HG02970 (cell line): ENCODE measurements around the gene AKAP11.

Experiments used
- ATAC-seq: cut with Tn5 transposase; IDR thresholded peaks from one replicate; pipeline ENCODE4 v1.9.1; 2021; ENCODE audit warnings: mild to moderate bottlenecking, moderate library complexity, moderate number of reproducible peaks; ENCODE audit not compliant: unreplicated experiment, low FRiP score

Gene AKAP11

DNA sequence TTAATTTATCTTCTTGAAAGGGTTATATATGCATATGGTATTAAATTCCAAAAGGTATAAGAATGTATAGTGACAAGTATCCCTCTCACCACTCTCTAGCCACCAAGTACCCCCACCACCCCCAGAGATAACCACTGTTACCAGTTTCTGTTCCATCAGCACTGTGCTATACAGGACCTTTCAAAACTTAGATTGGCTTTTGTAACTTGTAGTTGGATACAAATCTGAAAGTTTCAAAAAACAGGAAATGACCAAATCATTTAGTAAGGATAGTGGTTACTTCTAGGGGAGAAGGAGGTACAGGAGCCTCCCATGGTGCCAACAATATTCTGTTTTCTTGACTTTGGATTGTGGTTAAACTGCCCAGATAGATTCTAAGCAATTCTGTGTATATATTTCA is 56.7 kb downstream of the AKAP11 start:
- no peak for ATAC-seq

DNA sequence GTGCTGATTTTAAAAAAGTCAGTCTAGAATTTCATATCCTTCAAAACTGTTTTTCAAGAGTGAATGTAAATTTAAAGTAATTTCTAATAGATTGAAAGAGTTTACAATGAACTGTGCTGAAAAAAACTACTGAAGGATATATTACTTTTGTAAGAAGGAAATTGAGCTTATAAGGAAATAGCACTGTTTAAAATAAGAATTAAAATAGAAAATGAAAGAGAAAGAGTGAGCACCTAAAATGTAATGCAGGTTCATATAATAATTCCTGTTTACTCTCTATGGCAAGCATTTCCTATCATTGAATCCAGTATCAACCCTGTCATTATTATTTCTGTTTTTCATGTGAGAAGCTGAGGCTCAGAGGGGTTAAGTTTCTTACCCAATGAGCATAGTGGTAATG is 57.3 kb downstream of the AKAP11 start:
- ATAC-seq = no peak

DNA sequence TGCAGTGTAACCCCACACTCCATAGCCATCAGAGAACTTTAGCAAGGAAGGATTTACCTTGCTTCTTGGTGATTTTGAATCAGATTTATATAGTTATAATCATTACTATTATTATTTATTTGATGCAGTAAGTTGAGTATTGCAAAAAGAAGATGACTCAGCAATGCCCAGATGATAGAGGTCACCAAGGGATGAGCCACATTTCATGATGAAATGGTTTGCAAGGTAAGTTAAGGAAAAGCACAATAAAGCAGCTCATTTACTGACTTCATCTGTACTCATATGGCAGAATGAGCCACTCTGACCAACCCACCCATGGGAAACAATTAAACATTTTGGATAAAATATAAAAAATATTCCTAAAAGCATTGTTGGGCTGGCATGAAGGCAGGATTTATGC is 59.1 kb downstream of the AKAP11 start:
- no peak for ATAC-seq

DNA sequence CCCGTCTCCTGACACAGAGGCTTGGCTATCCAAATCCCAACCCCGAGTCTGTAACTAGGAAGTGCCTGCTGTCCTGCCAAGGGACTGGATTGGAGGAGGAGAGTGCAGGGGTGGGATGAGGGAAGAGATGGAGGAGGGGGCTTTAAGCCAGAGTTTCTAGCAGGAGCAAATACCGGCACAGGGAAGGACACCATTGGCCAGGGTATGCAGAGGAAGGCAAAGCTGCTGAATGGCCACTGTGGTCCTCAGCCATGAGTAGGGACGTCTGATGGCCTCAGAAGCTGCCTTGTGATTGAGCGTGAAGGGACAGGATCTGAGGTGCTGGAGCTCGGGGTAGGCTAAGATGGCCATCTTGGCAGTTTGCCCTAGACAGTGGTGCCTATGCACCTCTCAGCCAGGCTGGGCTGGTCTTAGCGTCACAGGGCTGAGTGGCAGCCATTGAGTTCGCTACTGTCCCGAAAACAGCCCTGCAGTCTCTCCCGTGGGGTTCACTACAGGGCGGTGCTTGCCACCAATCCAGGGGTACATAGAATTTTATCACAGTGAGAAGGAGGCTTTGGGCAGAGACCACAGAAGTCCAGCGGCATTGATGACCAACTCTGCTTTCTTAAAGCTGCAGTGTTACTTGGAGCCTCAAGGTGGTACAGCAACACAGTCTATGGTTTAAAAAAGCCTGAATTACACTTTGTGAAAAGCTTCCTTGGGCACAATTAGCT is 61.8 kb downstream of the AKAP11 start:
- no peak for ATAC-seq

DNA sequence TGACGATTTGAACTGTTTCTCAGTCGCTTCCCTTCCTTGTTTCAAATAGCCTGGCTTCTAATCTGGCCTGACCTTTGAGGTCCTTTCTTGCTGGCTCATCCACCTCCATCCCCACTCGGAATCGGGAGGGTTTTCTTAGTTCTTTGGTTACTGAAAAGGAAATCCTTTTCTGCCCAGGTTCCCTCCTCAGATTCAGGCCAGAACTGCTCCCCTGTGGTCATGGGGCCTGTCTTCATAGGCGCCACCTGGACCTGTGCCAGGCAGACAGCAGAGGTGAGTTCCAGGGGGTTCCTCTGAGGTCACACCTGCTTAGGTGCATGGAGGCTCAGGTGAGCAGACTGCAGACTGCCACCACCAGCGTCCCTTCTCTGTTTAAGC is 62.4 kb downstream of the AKAP11 start:
- ATAC-seq = no peak

DNA sequence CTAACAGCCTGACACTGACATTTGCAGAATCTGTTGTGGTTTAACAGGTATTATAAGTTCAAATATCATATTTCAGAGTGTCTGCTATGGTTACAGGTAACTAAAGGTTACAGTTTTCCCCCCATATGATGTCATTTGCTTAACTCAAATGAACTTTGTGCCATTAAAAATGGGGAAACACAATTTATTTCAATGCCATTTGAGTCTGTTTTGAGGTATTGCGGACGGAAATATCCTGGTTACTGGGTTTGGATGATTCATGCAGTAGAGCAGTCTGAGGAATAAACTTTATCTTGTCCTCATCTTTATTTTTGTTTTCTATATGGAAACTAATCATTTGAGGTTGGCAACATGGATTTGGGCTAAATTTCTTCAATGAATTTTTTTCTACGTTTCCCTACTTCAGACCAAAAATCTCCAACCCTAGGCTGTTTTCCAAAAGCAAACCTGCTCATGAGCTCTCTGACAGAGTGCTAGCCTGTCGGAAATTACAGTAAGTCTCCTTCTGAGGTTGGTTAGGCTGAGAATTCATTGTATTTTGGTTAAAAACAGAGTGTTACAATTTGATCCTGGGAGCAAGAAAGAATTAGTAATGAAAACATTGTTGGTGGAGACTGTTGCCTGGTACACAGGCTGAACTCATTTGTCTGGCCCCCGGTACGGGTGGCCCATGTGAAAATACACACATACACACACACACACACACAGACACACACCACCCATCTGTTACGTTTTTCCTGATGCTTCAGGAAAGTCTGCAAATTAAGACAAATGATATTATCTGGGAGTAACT is 66.1 kb downstream of the AKAP11 start:
- ATAC-seq = no peak

DNA sequence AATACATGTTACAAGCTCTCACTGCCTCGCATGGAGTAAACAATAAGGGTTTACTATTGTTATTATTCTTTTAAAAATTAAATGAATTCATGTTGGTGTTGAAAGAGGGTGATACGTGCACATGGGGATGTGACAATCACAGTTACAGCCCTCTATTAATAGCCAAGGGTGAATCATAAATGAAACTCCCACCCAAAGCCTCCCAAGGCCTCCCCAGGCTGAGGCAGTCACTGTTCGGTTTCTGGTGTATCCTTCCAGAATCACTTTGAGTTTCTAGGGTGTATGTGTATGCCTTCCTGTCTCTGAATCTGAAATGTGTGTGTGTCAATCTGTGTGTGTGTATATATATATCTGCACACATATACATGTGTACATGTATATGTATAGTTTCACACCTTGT is 73.4 kb downstream of the AKAP11 start:
- no peak for ATAC-seq

DNA sequence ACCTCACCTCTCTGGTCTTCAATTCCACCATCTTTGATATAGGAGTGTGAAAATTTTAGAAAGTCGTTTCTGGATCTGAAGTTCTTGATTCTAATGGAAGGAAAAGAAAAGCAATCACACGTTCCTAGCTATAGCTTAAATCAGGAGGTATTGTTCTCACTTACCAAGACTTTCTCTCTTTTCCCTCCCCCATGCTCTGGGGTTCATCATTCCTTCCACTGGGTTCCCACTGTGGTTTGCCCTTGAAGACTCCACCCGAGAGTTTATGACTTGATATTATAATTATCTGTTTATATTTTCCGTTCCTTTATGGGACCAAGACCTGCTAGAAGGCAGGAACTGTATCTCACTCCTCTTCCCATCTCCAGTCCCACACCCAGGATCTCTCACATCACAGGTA is 76.6 kb downstream of the AKAP11 start:
- ATAC-seq = no peak

DNA sequence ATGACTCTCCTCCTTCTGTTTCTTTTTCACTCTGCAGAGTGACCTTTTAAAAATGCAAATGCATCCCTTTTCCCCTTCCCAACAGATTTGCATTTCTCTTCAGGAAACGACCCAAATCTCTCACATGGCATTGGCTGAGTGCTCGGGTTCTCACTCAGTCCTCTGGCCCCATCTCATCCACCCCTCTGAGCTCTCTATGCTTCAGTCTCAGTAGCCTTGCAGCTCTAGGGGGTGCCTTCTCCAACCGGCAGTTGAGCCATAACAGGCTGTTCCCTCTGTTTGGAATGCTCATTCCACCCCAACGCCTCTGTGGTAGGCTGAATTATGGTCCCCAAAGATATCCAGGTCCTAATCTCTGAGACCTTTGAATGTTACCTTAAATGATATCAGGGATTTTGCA is 78.2 kb downstream of the AKAP11 start:
- no peak for ATAC-seq

DNA sequence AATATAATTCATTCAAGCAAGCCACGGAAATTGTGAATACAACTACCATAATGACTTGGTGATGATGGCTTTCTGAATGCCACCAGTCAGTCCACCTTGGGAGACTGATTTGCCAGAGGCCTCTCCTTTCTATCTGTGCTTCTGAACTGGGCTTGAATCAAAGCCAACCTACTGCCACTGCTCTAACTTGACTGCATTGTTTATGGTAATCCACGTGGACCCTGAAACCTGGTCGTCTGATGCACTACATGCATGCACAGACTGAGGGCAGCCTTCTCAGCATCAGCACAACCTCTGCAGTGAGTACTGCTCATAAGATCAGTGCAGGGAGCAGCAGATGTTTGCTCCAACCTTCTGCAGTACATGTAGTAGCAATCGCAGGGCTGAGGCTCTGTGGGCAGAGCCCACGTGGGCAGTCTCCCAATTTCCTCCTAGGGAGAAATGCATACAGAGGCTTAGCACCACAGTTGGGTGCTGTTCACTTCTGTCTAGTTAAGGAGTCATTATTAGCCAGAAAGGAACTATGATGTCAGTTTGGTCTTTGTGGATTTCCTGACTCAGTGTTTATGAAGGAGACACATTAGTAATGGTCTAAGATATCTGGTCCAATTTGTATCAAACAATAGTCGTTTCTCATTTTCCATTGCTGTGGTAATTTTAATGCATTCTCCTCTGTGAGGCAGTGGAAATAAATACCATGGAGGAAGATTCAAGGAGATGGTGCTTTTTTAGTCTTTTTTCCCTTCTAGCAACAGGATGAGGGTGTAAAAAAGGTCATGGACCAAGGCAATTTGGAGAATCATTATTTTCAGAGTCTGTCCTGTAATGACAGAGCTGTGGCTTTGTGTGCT is 82.5 kb downstream of the AKAP11 start:
- ATAC-seq = no peak

DNA sequence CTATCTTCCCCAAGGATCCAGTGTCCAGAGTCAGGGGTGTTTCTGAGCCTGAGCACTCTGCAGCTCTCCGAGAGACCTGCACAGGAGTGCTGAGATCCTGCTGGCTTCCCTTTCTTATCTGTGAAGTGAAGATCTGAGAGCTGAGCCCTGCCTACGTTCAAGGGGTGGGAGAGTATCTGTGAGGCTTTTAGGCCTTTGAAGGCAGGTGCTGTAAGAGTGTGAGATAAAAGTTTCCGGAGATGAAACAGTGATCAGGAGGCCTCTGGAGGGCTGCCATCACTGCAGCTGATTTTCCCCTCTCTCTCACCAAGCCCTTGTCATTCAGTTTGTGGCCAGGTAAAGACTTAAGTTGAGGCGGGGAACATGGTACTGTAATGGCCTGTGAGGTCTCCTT is 83.1 kb downstream of the AKAP11 start:
- no peak for ATAC-seq

DNA sequence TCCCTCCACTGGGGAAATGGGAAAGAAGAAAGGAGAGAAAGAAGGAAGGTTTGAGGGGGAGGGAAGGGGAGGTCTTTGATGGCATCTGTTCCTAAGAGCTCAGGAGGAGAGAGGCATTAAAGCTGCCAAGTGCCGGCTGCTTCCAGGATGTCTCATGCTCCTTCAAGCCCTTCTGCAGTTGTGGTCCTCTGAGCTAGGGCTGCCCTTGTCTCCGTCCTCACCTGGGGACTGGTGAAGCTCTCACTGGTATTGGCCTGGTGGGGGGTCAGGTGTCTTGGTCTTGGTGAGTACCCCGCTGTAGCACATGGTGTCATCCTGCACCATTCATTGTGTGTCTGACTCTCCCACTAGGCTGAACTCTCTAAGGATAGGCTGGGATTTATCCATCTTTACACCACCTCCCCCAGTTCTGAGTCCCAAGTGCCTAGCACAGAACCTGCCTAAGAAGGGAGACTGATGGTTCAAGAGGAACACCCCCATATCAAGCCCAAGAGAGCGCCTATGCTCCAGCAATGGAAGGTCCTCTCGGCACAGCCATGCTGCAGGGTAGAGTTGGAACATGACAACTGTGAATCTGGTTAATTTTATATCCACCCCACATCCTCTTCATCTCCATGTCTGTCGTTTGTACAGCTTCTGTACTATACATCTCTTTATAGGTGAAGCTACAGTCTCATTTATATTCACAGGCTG is 83.7 kb downstream of the AKAP11 start:
- no peak for ATAC-seq

DNA sequence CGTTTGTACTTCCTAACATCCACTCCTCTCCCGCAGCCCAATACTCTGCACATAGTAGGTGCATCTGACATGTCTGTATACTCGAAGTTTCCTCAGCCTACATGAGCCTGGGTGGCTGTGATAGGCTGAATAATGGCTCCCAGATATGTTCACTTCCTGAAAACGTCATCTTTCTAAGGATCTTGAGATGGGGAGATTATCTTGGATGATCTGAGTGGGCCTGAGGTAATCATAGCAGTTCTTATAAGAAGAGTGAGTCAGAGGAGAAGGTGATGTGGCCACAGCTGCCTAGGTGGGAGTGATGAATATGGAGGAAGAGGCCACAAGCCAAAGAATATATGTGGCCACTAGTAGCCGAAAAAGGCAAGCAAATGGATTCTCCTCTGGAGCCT is 84.2 kb downstream of the AKAP11 start:
- ATAC-seq = no peak

DNA sequence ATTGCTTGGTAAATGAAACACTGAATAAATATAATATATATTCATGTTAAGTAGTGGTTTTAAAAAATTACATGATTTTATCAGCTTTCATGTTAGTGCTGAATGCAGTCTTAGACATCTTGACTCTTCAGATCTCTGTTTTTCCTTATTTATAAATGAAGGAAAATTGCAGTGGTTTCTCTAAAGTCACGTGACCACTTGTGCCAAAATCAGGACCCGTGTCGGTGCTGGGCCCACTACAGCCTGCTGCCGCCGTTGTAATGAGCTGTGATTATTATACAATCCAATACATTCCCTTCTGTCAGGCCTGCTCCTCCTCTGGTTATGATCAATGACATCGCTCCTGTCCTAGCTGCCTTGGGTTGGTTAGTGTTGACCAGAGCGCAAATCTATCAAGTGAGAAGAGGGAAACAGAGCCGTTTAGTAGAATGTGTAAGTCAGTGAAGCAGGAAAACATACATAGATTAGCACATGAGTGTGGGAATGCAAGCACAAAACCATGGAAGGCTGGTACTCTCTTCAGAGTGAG is 88.2 kb downstream of the AKAP11 start:
- ATAC-seq = no peak

DNA sequence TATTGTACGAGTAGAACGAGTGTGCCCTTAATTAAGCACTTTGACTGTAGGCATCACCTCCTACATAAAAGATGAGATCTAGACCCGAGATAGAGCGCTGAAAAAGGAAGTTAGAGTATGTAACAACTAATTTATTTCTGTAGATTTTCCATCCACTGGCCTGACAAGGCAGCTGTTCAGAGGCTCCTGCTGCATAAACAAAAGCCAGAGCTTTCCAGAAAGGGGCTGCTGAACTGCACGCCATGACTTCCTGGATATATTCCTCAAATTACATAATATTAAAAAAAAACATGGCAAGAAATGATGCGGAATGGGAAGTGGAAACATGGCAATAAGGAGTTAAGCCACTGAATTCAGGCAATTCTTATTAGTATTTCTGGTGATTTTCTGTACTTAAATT is 89.7 kb downstream of the AKAP11 start:
- ATAC-seq = no peak

DNA sequence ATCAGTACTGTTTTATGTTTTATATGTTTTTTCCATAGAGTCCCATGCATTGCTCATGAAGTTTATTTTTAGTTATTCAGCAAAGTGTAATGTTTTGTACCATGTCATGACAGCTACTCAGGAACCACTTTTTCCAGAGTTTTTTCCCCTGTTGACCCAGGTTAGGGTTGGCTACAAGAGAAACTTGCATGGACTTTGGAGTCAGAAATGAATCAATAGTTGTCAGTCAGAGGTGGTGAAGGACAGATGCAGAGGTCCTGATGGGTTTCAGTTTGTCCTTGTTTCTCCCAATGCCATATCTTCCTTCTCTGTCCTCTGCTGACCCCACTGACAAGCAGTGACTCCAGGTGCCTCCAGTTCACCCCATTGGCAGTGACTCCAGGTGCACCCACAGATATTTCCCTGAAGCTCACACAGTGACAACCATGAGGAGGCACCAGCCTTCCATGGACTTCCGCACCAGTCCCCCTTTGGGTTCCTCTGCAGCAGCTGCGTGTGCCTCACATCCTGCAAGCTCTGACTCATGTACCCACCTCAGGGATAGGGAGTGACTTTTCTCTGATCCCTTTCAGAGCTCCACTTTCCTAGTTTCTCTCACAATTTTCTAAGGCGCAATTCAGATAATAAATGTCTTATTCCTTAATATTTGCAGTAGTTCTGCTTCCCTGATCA is 92.1 kb downstream of the AKAP11 start:
- ATAC-seq = no peak

DNA sequence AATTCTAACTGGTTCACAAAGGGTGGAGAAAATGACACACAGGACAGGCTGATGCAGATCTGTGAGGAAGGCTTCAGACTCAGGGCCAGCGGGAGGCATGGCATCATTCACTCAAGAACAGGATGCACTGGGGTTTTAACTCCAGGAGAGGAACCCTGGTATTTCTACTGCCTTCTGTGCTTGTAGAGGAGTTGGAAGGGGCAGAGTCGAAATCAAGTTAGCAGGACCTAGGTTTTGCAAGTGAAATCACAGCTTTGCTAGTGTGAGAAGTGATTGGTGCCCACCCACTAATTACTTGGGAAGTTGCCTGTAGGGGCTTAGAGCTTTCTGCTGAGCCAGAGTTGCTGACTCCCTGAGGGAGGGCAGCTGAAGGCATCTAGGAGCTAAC is 92.7 kb downstream of the AKAP11 start:
- ATAC-seq = no peak

DNA sequence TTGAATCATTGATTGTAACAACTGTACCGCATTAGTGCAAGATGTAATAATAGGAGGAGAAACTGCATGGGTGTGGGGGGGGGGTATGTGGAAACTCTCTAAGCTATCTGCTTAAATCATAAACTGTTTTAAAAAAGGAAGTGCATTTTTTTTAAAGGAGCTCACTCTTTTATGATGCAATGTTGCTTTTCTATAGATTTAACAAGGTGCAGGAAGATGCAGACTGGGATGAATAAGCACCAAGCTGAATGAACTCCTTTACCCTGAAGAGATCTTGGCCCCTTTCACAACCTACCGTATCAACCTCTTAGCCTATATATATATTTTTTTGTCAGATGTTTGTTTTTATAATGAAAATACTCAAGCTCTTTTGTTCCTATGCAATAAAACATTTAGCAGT is 95.9 kb downstream of the AKAP11 start:
- no peak for ATAC-seq

DNA sequence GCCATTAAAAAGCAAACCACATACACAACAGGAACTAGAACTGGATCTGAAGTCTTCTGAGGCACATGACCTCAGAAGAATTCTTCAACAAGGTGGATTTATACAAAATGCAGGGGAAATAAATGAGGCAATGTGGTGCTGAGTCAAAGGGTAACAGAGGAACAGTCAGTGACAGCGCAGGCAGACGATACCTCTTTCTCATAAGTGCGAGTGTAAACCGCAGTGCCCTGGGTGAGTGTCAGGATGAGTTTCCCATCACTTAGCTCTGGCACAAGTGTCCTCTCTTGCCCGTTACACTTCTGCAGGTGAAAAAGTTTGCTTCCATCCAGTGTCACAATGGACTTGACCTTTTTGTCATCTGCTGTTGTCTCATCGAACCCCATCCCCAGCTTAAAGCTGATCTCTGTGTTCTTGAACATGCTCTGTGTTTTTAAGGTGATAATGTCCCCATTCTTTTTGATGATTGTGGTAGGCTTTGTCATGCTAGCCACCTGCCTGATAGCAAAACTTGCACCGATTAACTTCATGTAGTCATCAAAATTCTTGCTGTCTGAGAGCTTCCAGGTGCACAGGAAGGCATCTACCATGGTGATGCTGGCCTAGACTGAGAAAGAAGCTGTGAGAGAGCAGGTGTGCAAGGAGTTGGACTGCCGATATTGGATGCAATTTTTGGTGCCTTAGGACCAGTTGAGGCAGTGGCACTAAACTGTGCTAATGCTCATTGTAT is 97.3 kb downstream of the AKAP11 start:
- no peak for ATAC-seq
